Measurements from ENCODE around the gene MAGEB3. TPM values are rescaled to one million over a fixed set of nuclear protein-coding genes. Genes with fewer than 3 reads are reported as not detected.

The MAGEB3 gene
- total RNA-seq, 1 donor from 2014 or later, result not detected

GRCh38 chrX:30248854-30249253, 18.4 kb downstream of the MAGEB3 start:
- DNase-seq (ENCODE audit: low spot score), result no peak
- H3K4me3 Mint-ChIP-seq (ENCODE audit: unreplicated experiment), result no peak overlapping the region
- H3K9me3 Mint-ChIP-seq (ENCODE audit: unreplicated experiment), result no peaks in the 10 kb centered on the region
- H3K27me3 Mint-ChIP-seq (ENCODE audit: unreplicated experiment), result peaks cover 2% of the 10 kb centered on the region
- H3K36me3 Mint-ChIP-seq (ENCODE audit: low read depth, unreplicated experiment), result no peaks in the 10 kb centered on the region
- no peak overlapping the region for H3K27ac Mint-ChIP-seq (ENCODE audit: unreplicated experiment)
- no peaks in the 10 kb centered on the region for H3K4me1 Mint-ChIP-seq (ENCODE audit: unreplicated experiment)
- TF ChIP-seq CTCF (IDR thresholded peaks at IDR 0.05; ENCODE audit: unreplicated experiment), result no peak

- no peak overlapping the region for H3K27ac Mint-ChIP-seq (ENCODE audit: unreplicated experiment)
- no peak for DNase-seq (ENCODE audit: low spot score)
- H3K4me1 Mint-ChIP-seq (ENCODE audit: unreplicated experiment), result no peaks in the 10 kb centered on the region
- H3K9me3 Mint-ChIP-seq (ENCODE audit: unreplicated experiment), result no peaks in the 10 kb centered on the region
- H3K27me3 Mint-ChIP-seq (ENCODE audit: unreplicated experiment), result peaks cover 2% of the 10 kb centered on the region
- H3K4me3 Mint-ChIP-seq (ENCODE audit: unreplicated experiment), result no peak overlapping the region
- H3K36me3 Mint-ChIP-seq (ENCODE audit: low read depth, unreplicated experiment), result no peaks in the 10 kb centered on the region
- no peak for TF ChIP-seq CTCF (IDR thresholded peaks at IDR 0.05; ENCODE audit: unreplicated experiment)
Measured at GRCh38 chrX:30253257-30253656, 22.8 kb downstream of the MAGEB3 start.

- Mint-ChIP-seq H3K9me3 (ENCODE audit: unreplicated experiment) (no peaks in the 10 kb centered on the region), H3K27me3 (ENCODE audit: unreplicated experiment) (no peaks in the 10 kb centered on the region), H3K4me1 (ENCODE audit: unreplicated experiment) (peaks cover 4% of the 10 kb centered on the region), H3K27ac (ENCODE audit: unreplicated experiment) (no peak overlapping the region), H3K36me3 (ENCODE audit: low read depth, unreplicated experiment) (no peaks in the 10 kb centered on the region), H3K4me3 (ENCODE audit: unreplicated experiment) (no peak overlapping the region)
- no peak for DNase-seq (ENCODE audit: low spot score)
- no peak for TF ChIP-seq CTCF (IDR thresholded peaks at IDR 0.05; ENCODE audit: unreplicated experiment)
Measured at GRCh38 chrX:30259927-30260326, 29.5 kb downstream of the MAGEB3 start.

DNA sequence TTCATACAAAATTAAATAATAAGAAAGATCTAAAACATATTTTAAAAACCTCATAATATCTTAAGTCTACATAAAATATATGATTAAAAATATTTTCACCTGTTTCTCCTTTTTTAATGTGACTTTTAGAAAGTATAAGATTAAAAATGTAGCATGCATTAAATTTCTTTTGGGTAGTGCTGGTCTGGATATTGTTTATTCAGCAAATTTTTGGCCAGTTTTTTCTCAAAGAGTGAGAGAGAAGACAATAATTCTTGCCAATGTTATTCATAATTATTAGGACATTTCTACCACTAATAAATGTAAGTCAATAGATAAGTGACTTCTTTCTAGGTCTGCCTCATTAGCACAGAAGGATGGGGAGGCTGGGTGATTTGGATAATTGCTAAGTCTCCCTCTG, 30.6 kb downstream of the MAGEB3 start:
- Mint-ChIP-seq H3K4me1 (ENCODE audit: unreplicated experiment) (peaks cover 4% of the 10 kb centered on the region), H3K36me3 (ENCODE audit: low read depth, unreplicated experiment) (no peaks in the 10 kb centered on the region), H3K27ac (ENCODE audit: unreplicated experiment) (no peak overlapping the region), H3K27me3 (ENCODE audit: unreplicated experiment) (no peaks in the 10 kb centered on the region), H3K9me3 (ENCODE audit: unreplicated experiment) (no peaks in the 10 kb centered on the region), H3K4me3 (ENCODE audit: unreplicated experiment) (no peak overlapping the region)
- no peak for DNase-seq (ENCODE audit: low spot score)
- TF ChIP-seq CTCF (IDR thresholded peaks at IDR 0.05; ENCODE audit: unreplicated experiment), result no peak

DNA sequence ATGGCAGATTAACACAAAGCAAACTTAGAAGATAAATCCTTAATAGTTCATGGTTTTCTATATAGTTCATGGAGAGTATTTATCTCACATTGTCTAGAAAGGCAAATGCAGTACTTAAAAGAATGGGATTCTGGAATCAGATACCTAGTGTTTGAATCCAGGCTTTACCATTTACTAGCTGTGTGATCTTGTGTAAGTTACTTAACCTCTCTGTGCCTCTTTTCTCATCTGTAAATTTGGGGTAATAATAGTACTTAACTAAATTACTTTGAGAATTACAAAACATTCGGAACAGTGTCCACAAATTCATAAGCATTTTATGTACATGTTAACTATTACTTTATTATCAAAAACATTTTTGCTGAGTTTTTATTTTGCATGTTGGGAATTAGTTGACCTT, 32.3 kb downstream of the MAGEB3 start:
- Mint-ChIP-seq H3K27me3 (ENCODE audit: unreplicated experiment) (no peaks in the 10 kb centered on the region), H3K9me3 (ENCODE audit: unreplicated experiment) (no peaks in the 10 kb centered on the region), H3K4me1 (ENCODE audit: unreplicated experiment) (peaks cover 4% of the 10 kb centered on the region), H3K36me3 (ENCODE audit: low read depth, unreplicated experiment) (no peaks in the 10 kb centered on the region), H3K4me3 (ENCODE audit: unreplicated experiment) (no peak overlapping the region), H3K27ac (ENCODE audit: unreplicated experiment) (no peak overlapping the region)
- DNase-seq (ENCODE audit: low spot score), result no peak
- no peak for TF ChIP-seq CTCF (IDR thresholded peaks at IDR 0.05; ENCODE audit: unreplicated experiment)
